ENCODE measurements around the gene SOD1.

Gene SOD1

DNA sequence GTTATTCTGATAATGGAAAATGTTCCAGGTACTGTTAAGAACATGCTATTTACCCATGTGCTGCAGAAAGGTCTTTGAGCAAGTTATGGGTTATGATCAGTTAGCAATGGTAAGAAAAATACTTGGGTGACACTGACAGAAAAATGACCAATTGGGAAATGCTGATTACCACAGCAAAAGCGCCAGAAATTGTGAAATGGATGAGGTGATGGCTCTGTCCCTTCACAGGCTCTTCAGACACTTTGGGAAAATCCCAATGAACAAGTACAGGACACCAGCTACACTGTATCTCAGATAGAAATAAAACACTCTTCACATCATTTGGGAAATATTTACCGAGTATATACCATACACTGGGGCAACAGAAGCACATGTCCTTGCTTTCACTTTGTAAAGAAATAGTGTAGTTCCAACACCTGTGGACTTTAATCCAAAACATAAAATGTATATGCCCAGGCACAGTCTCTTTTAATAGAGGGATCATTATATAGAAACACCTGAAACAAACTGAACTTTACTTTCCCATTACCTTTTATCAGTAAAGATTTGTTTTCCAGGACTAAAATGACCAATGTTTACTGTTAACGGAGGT is 13.9 kb downstream of the SOD1 start:
- DNase-seq: no peak
- TF ChIP-seq, protein P1, sequence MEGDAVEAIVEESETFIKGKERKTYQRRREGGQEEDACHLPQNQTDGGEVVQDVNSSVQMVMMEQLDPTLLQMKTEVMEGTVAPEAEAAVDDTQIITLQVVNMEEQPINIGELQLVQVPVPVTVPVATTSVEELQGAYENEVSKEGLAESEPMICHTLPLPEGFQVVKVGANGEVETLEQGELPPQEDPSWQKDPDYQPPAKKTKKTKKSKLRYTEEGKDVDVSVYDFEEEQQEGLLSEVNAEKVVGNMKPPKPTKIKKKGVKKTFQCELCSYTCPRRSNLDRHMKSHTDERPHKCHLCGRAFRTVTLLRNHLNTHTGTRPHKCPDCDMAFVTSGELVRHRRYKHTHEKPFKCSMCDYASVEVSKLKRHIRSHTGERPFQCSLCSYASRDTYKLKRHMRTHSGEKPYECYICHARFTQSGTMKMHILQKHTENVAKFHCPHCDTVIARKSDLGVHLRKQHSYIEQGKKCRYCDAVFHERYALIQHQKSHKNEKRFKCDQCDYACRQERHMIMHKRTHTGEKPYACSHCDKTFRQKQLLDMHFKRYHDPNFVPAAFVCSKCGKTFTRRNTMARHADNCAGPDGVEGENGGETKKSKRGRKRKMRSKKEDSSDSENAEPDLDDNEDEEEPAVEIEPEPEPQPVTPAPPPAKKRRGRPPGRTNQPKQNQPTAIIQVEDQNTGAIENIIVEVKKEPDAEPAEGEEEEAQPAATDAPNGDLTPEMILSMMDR (IDR thresholded peaks at IDR 0.05; ENCODE audit: low read depth, low read length): no peak
- peaks cover 35% of the 10 kb centered on the region for H3K36me3 ChIP-seq
- H3K4me1 ChIP-seq: no peaks in the 10 kb centered on the region
- no peak overlapping the region for H3K4me3 ChIP-seq (ENCODE audit: low read depth, low read length)
- H3K9me3 ChIP-seq: no peaks in the 10 kb centered on the region
- H3K27me3 ChIP-seq: no peaks in the 10 kb centered on the region

DNA sequence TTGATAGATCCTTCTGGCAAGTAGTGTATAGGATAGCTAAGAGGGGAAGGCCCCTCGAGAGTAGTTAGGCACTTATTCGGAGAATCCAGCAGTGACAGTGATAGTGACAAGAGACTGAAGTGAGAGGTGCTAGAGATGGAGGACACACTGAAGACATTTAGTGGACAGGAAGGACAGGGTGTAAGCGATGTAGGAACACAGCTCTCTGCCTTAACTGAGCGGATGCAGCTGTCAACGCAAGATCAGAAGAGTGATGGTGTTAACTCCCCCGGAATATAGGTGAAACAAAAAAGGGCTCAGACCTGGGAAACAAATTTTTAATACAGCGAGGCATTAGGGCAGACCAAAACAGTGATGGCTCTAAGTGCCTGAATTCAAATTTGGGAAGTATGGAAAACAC is 15.8 kb downstream of the SOD1 start:
- TF ChIP-seq, protein P1 (IDR thresholded peaks at IDR 0.05; ENCODE audit: low read depth, low read length): no peak
- DNase-seq: no peak
- Histone ChIP-seq H3K9me3 (no peaks in the 10 kb centered on the region), H3K4me3 (ENCODE audit: low read depth, low read length) (no peak overlapping the region), H3K4me1 (no peaks in the 10 kb centered on the region), H3K36me3 (peaks cover 21% of the 10 kb centered on the region), H3K27me3 (no peaks in the 10 kb centered on the region)

DNA sequence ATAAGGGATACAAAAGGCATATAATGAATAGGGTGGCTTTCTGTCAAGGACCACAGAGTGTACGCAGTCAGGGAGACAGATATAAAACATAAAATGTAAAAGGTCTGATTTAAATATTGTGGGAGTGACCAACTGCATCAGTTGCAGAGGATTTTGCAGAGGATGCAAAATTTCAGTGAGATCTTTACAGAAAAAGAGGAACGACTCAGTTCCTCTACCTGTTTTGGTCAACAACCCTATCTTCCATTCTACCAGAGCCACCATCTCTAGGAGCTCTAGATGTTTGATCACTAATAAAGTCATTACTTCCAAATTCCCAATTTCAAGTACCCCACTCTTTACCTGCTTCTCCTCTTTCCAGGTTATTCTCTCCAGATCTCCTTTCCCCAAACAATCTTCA is 16.5 kb downstream of the SOD1 start:
- Histone ChIP-seq H3K9me3 (no peaks in the 10 kb centered on the region), H3K4me3 (ENCODE audit: low read depth, low read length) (no peak overlapping the region), H3K36me3 (peaks cover 24% of the 10 kb centered on the region), H3K4me1 (no peaks in the 10 kb centered on the region), H3K27me3 (no peaks in the 10 kb centered on the region)
- TF ChIP-seq, protein P1 (IDR thresholded peaks at IDR 0.05; ENCODE audit: low read depth, low read length): no peak
- no peak for DNase-seq

DNA sequence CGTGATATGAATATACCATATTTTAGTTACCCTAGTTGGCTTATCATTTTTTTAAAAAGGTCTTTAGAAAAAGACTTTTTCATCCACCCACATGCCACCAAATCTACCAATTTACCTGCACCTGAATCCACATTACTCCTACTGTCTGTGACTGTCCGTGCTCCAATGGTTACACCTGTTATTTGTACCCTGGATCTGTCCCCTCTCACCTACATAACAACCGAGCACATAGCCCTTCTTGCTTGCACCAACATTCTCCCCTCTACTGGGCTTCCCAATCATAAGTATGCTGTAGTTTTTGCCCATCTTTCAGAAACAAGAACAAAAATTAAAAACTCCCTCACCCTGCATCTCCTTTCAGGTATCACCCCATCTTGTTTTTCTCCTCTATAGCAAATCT is 17.6 kb downstream of the SOD1 start:
- Histone ChIP-seq H3K36me3 (peaks cover 24% of the 10 kb centered on the region), H3K9me3 (no peaks in the 10 kb centered on the region), H3K4me3 (ENCODE audit: low read depth, low read length) (no peak overlapping the region), H3K27me3 (no peaks in the 10 kb centered on the region), H3K4me1 (no peaks in the 10 kb centered on the region)
- TF ChIP-seq, protein P1 (IDR thresholded peaks at IDR 0.05; ENCODE audit: low read depth, low read length): no peak
- no peak for DNase-seq

DNA sequence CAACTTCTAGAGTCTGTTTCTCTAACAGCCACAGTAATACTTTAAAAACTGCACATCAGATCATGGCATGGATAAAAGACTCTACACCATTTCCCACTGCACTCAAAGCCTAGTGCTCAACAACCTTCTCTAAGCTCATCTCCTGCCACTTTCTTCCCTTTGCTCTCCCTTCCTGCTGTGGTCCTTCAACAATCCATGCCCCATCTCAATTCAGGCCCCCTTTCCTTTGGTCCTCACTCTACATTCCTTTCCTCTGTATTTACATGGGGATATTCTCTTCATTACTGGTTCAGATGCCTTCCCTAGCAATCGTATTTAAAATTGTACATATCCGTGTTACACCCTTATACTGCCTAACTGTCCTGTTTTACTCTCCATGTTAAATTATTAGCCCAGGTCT is 19.0 kb downstream of the SOD1 start:
- no peaks in the 10 kb centered on the region for H3K9me3 ChIP-seq
- H3K4me3 ChIP-seq (ENCODE audit: low read depth, low read length): no peak overlapping the region
- no peaks in the 10 kb centered on the region for H3K27me3 ChIP-seq
- DNase-seq: no peak
- no peaks in the 10 kb centered on the region for H3K4me1 ChIP-seq
- TF ChIP-seq, protein P1 (IDR thresholded peaks at IDR 0.05; ENCODE audit: low read depth, low read length): no peak
- peaks cover 28% of the 10 kb centered on the region for H3K36me3 ChIP-seq

DNA sequence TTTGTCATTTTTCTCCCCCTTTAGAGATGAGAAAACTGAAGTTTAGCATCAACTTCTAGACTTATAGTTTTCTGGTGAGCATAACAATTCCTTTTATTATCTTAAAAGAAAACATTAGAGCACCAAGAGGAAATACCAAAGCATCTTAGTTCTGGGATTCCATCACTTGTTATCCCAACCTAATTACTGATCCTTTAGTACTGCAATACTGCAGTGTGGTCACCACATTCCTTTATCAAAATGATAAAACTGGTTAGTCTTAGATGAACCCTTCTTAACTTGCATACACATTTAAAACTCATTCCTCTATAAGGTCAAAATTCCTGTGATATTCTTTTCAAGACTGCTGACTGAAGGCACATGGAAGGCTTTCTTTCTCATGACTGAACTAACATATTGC is 23.1 kb downstream of the SOD1 start:
- TF ChIP-seq, protein P1 (IDR thresholded peaks at IDR 0.05; ENCODE audit: low read depth, low read length): no peak
- Histone ChIP-seq H3K36me3 (peaks cover 62% of the 10 kb centered on the region), H3K9me3 (no peaks in the 10 kb centered on the region), H3K4me3 (ENCODE audit: low read depth, low read length) (no peak overlapping the region), H3K4me1 (no peaks in the 10 kb centered on the region), H3K27me3 (no peaks in the 10 kb centered on the region; the same call in 1 of the 2 replicates)
- no peak for DNase-seq
